Liver (tissue), 9 donors: ENCODE measurements around the gene RET. TPM values are rescaled to one million over a fixed set of nuclear protein-coding genes. Genes with fewer than 3 reads are reported as not detected.

Source experiments
- DNase-seq: peaks from one replicate; pipeline ENCODE4 v3.0.0-alpha.2; 2017; ENCODE audit warnings: low spot score
- H3K27ac ChIP-seq, 2 donors: one replicate each; pipeline ENCODE4 v1.7.0; 2013; ENCODE audit warnings: inconsistent platforms in 2 of 2, low read length in 2 of 2, control low read depth in 1 of 2, low read depth in 1 of 2, mild to moderate bottlenecking in 1 of 2
- H3K27me3 ChIP-seq, 4 donors: one replicate each; pipeline versions ENCODE4 v1.6.1 to v1.7.0; 2013; ENCODE audit warnings: low read length in 3 of 4, inconsistent platforms in 1 of 4, mild to moderate bottlenecking in 1 of 4, moderate library complexity in 1 of 4; ENCODE audit not compliant: control insufficient read depth in 4 of 4, insufficient read depth in 4 of 4
- H3K36me3 ChIP-seq, 4 donors: one replicate each; pipeline versions ENCODE4 v1.6.1 to v1.7.0; 2013; ENCODE audit warnings: low read length in 3 of 4, mild to moderate bottlenecking in 3 of 4, low read depth in 1 of 4, moderate library complexity in 1 of 4; ENCODE audit not compliant: control insufficient read depth in 4 of 4, insufficient read depth in 3 of 4
- H3K4me1 ChIP-seq, 4 donors: one replicate each; pipeline versions ENCODE4 v1.6.1 to v1.7.0; 2013; ENCODE audit warnings: low read length in 3 of 4, mild to moderate bottlenecking in 3 of 4, moderate library complexity in 1 of 4; ENCODE audit not compliant: control insufficient read depth in 4 of 4, insufficient read depth in 4 of 4
- H3K4me3 ChIP-seq, 3 donors: one replicate each; pipeline versions ENCODE4 v1.6.1 to v1.7.0; 2013; ENCODE audit warnings: low read length in 3 of 3, control low read depth in 1 of 3, low read depth in 1 of 3, mild to moderate bottlenecking in 1 of 3
- H3K9ac ChIP-seq, 2 donors: one replicate each; pipeline ENCODE4 v1.7.0; 2013; ENCODE audit warnings: low read length in 2 of 2, mild to moderate bottlenecking in 2 of 2, moderate library complexity in 2 of 2, control low read depth in 1 of 2, low read depth in 1 of 2
- H3K9me3 ChIP-seq, 4 donors: one replicate each; pipeline versions ENCODE4 v1.6.1 to v1.7.0; 2013; ENCODE audit warnings: low read length in 3 of 4; ENCODE audit not compliant: control insufficient read depth in 4 of 4
- ATF3 ChIP-seq: IDR thresholded peaks from 2 replicates; pipeline ENCODE4 v1.6.1; 2016; ENCODE audit warnings: antibody characterized with exemption
- EGR1 ChIP-seq, 2 donors: IDR thresholded peaks; 2 replicates each; pipeline ENCODE4 v1.6.1; 2016 to 2018; ENCODE audit warnings: antibody characterized with exemption in 2 of 2, low read depth in 2 of 2
- GABPA ChIP-seq, 2 donors: IDR thresholded peaks in 1 of 2; conservative IDR thresholded peaks in 1 of 2; 2 replicates each; pipeline ENCODE4 v1.6.1; 2016; ENCODE audit warnings: antibody characterized with exemption in 2 of 2, mild to moderate bottlenecking in 1 of 2, moderate library complexity in 1 of 2
- HNF4A ChIP-seq, 2 donors: conservative IDR thresholded peaks; 2 replicates each; pipeline ENCODE4 v1.6.1; 2016; ENCODE audit warnings: antibody characterized with exemption in 2 of 2, mild to moderate bottlenecking in 2 of 2
- HNF4G ChIP-seq: IDR thresholded peaks from 2 replicates; pipeline ENCODE4 v1.6.1; 2016; ENCODE audit warnings: antibody characterized with exemption
- MAX ChIP-seq: IDR thresholded peaks from 2 replicates; pipeline ENCODE4 v1.6.1; 2016; ENCODE audit warnings: antibody characterized with exemption
- NR2F2 ChIP-seq: IDR thresholded peaks from 2 replicates; pipeline ENCODE4 v1.6.1; 2016; ENCODE audit warnings: antibody characterized with exemption
- RXRA ChIP-seq, 2 donors: IDR thresholded peaks; 2 replicates each; pipeline ENCODE4 v1.6.1; 2017 to 2018; ENCODE audit warnings: antibody characterized with exemption in 2 of 2, mild to moderate bottlenecking in 1 of 2
- SP1 ChIP-seq: IDR thresholded peaks from 2 replicates; pipeline ENCODE4 v1.6.1; 2018; ENCODE audit warnings: antibody characterized with exemption, mild to moderate bottlenecking
- TAF1 ChIP-seq: conservative IDR thresholded peaks from 2 replicates; pipeline ENCODE4 v1.6.1; 2016; ENCODE audit warnings: antibody characterized with exemption, mild to moderate bottlenecking
- YY1 ChIP-seq: IDR thresholded peaks from 2 replicates; pipeline ENCODE4 v1.6.1; 2016; ENCODE audit warnings: antibody characterized with exemption, mild to moderate bottlenecking
- ZBTB33 ChIP-seq: IDR thresholded peaks from 2 replicates; pipeline ENCODE4 v1.6.1; 2016; ENCODE audit warnings: antibody characterized with exemption
- WGBS: extraction: QIAGEN DNeasy Blood & Tissue Kit; methylation state at CpG from one replicate; pipeline ENCODE4 v1.1.7; 2013; 5-methylcytosine and 5-hydroxymethylcytosine counted together
- polyA plus RNA-seq, 2 donors: library from polyadenylated mRNA; stranded (reverse) in 1 of 2; unstranded in 1 of 2; fragments of 200-250 nt in 1 of 2; fragments of >200 nt in 1 of 2; fragmentation: Nextera tagmentation in 1 of 2; extraction: Ambion mirVana in 1 of 2; gene quantifications; one replicate each; pipeline versions ENCODE4 v1.2.1 to v1.2.3, GENCODE V29; 2013 to 2015
- total RNA-seq, 2 donors: library from RNA; depleted of rRNA; stranded (reverse); fragments of >200 nt; gene quantifications; one replicate each; pipeline ENCODE4 v1.2.3, GENCODE V29; 2014
- donor health status: healthy.
- donor health status: healthy.
- donor health status: healthy.
- donor health status: healthy.
- donor health status: healthy.

RET gene
- total and polyA plus RNA-seq, 4 donors: 0.09 to 2.5 (median 0.33) TPM; not detected in 1

GRCh38 chr10:43064331-43065075 is 12.4 kb upstream of the RET start:
- TF ChIP-seq EGR1 (IDR thresholded peaks at IDR 0.05; ENCODE audit: low read depth in 2 of 2) (no peak), YY1 (no peak)
- no peaks in the 10 kb centered on the region for H3K27me3 ChIP-seq

GRCh38 chr10:43065234-43065633 is 11.6 kb upstream of the RET start:
- H3K9ac ChIP-seq: no peak overlapping the region
- no peak overlapping the region for H3K4me3 ChIP-seq
- H3K27me3 ChIP-seq: no peaks in the 10 kb centered on the region
- no peaks in the 10 kb centered on the region for H3K36me3 ChIP-seq
- WGBS: 92% methylated on average over 1 of the region's 1 CpG
- H3K27ac ChIP-seq: no peak overlapping the region
- DNase-seq: no peak
- no peaks in the 10 kb centered on the region for H3K9me3 ChIP-seq
- H3K4me1 ChIP-seq: peaks cover 0 to 16% (median 8%) of the 10 kb centered on the region in 4 donors
- TF ChIP-seq NR2F2 (no peak), RXRA (IDR thresholded peaks at IDR 0.05) (no peak), SP1 (no peak), EGR1 (IDR thresholded peaks at IDR 0.05; ENCODE audit: low read depth in 2 of 2) (no peak), MAX (no peak), GABPA (IDR thresholded peaks at IDR 0.05 in 1 of 2, conservative IDR thresholded peaks at IDR 0.05 in 1 of 2) (no peak), HNF4G (no peak), YY1 (no peak)

More at GRCh38 chr10:43064331-43065075, 12.4 kb upstream of the RET start:
- Histone ChIP-seq H3K36me3 (no peaks in the 10 kb centered on the region), H3K9ac (no peak overlapping the region), H3K27ac (no peak overlapping the region), H3K4me1 (peaks cover 0 to 24% (median 15%) of the 10 kb centered on the region in 4 donors), H3K9me3 (no peaks in the 10 kb centered on the region), H3K4me3 (no peak overlapping the region)
- DNase-seq: no peak
- 72% methylated on average over 11 of the region's 11 CpGs for WGBS

GRCh38 chr10:43065761-43066160 is 11.1 kb upstream of the RET start:
- no peak overlapping the region for H3K27ac ChIP-seq
- no peak for DNase-seq
- 88% methylated on average over 6 of the region's 6 CpGs for WGBS
- TF ChIP-seq HNF4G (no peak), GABPA (IDR thresholded peaks at IDR 0.05 in 1 of 2, conservative IDR thresholded peaks at IDR 0.05 in 1 of 2) (no peak), HNF4A (conservative IDR thresholded peaks at IDR 0.05) (no peak), ATF3 (no peak), ZBTB33 (no peak), TAF1 (no peak)
- no peaks in the 10 kb centered on the region for H3K27me3 ChIP-seq
- H3K9ac ChIP-seq: no peak overlapping the region
- H3K4me1 ChIP-seq: peaks cover 0 to 13% (median 6%) of the 10 kb centered on the region in 4 donors
- H3K36me3 ChIP-seq: no peaks in the 10 kb centered on the region
- no peaks in the 10 kb centered on the region for H3K9me3 ChIP-seq
- no peak overlapping the region for H3K4me3 ChIP-seq
